ENCODE results near the gene TEX26.

TEX26 gene

GRCh38 chr13:30974350-30974749 lies 41.9 kb downstream of the TEX26 start:
- DNase-seq (ENCODE audit: low read depth in 2 of 2, low spot score in 1 of 2), result no peak

DNA sequence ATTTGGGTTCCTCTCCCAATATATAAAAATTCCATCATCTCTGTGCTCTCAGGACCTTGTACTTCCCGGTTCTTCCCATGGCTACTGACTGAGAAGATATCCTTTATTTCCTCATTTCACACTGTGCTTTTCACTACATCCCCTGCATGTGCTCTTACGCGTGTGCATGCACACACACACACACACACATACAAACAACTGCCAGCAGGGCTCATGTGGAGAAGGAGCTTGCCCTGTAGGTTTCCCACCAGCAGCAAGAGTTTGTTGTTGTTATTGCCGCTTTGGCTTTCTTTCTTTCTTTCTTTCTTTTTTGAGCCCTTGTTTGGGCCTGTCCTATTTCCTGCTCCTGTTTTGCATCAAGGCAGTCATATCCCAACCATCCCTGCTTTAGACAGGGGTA lies 43.6 kb downstream of the TEX26 start:
- no peak for DNase-seq (ENCODE audit: low read depth in 2 of 2, low spot score in 1 of 2)

GRCh38 chr13:30978981-30979956 lies 46.8 kb downstream of the TEX26 start:
- DNase-seq (ENCODE audit: low read depth in 2 of 2, low spot score in 1 of 2), result no peak

DNA sequence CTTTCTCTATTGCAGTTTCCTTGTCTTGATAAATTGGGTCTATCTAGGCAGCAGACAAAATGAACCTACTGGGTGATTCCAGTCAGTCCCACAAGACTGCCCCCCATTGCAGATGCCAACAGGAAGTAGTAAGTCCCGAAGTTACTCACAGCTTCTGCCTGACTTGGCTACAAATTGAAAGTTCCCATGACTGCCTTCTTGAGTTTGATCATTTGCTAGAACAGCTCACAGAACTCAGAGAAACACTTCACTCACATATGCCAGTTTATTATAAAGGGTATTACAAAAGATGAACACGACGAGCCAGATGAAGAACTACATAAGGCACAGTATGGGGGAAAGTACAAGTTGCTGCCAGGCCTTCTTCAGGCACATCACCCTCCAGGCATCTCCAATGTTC lies 50.0 kb downstream of the TEX26 start:
- no peak for DNase-seq (ENCODE audit: low read depth in 2 of 2, low spot score in 1 of 2)

- DNase-seq (ENCODE audit: low read depth in 2 of 2, low spot score in 1 of 2), result no peak
Measured at GRCh38 chr13:30982906-30983305, 50.5 kb downstream of the TEX26 start.

GRCh38 chr13:30983431-30983830 lies 51.0 kb downstream of the TEX26 start:
- no peak for DNase-seq (ENCODE audit: low read depth in 2 of 2, low spot score in 1 of 2)

DNA sequence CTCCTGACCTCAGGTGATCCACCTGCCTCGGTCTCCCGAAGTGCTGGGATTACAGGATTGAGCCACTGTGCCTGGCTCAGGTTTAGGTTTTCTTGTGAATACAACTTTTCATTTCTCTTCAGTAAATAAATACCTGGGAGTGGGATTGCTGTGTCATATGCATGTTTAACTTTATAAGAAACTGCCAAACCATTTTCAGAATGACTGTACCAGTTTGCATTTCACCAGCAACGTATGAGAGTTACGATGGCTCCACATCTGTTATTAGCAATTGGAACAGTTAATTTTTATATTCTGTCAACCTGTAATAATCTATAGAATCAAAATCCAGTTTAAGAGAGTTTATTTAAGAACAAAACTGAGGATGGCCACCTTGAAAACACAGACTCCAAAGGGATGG lies 52.2 kb downstream of the TEX26 start:
- DNase-seq (ENCODE audit: low read depth in 2 of 2, low spot score in 1 of 2), result no peak

GRCh38 chr13:30985637-30986205 lies 53.3 kb downstream of the TEX26 start:
- no peak for DNase-seq (ENCODE audit: low read depth in 2 of 2, low spot score in 1 of 2)

DNA sequence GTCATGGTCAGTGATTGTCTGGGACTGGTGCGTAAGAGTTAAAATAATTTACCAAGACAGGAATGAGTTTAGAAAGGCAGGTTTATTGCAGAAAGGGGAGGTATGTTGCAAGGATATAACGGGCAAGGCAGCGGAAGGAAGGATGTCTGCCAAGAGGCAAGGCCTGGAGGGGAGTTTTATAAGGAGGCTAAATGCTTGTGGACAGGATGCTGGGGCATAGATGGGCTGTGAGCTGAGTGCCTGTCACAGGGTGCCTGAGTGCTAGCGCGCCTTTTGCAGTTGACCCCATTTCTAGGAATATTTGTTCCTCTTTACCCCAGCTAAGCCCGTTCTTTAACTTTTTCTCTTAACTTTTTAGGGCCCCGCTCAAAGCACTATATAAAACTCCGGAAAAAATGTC lies 58.7 kb downstream of the TEX26 start:
- DNase-seq (ENCODE audit: low read depth in 2 of 2, low spot score in 1 of 2), result no peak

GRCh38 chr13:30991922-30992321 lies 59.5 kb downstream of the TEX26 start:
- no peak for DNase-seq (ENCODE audit: low read depth in 2 of 2, low spot score in 1 of 2)

DNA sequence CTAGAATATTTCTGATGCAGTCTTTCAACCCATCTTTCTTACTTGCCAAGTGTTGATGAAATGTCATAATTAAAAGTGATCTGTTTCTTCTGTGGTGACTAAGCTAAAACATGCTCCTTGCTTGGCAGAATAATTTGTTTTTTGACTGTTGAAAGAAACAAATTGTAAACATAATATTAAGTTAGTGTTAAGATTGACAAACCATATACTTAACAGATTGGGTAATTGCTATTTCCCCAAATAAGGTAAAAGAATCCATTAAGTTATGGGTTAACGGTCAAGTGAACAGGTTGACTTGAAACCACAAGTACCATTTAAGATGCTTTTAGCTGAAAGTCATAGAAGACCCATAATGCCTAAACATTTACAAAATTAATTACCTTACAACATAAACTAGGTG lies 62.9 kb downstream of the TEX26 start:
- DNase-seq (ENCODE audit: low read depth in 2 of 2, low spot score in 1 of 2), result no peak

GRCh38 chr13:30997697-30998096 lies 65.2 kb downstream of the TEX26 start:
- no peak for DNase-seq (ENCODE audit: low read depth in 2 of 2, low spot score in 1 of 2)

DNA sequence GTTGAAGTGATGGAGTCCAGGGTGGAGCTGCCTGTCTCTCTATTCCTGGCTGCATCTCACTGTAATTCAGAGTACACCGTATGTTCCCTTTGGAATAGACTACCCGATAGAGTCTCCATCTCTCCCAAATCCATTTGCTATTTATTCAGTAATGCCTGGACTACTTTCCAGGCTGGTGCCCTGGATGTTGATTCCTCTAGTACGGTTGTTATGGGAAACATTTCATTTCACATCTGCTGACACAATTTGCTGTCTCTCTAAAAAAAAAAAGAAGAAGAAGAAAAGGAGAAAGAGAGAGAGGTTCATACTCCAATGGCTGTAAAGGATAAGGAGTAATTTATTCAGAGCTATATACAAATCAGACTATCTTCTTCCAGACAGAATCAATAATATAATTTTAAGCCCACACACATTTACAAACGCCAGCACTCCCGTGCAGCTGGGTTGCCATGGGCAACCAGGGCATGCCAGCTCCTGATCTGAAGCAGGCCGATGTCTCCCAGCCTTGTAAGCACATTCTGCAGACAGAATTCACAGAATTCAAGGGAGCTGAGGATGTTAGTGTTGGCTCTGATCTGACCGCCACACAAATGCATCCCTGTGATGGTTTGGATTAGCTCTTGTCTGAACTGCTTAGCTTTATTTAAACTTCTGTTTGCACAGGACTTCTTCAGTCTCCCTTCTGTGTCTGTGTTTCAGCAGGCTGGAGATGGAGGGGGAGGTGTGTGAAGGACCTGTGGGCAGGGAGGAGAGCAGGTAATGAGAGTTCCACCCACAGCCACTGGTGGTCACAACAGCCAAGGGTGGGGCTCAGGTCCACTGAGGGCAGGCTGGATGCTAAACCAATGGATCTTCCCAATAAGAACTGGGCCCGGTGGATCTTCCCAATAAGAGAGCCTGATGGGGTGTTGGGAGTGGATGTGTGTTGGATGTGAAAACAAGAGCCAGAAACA lies 66.0 kb downstream of the TEX26 start:
- DNase-seq (ENCODE audit: low read depth in 2 of 2, low spot score in 1 of 2), result no peak

GRCh38 chr13:31000889-31001288 lies 68.4 kb downstream of the TEX26 start:
- no peak for DNase-seq (ENCODE audit: low read depth in 2 of 2, low spot score in 1 of 2)

DNA sequence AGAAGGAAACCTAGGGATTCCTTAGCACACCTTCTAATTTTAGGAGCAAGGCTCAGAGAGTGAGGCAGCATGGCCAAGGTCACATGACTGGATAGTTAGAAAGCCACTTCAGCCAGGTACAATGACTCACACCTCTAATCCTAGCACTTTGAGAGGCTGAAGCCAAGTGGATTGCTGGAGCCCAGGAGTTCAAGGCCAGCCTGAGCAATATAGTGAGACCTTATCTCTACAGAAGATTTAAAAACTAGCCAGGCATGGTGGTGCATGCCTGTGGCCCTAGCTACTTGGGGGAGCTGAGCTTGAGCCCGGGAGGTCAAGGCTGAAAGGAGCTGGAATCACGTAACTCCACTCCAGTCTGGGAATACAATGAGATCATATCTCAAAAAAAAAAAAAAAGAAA lies 69.2 kb downstream of the TEX26 start:
- no peak for DNase-seq (ENCODE audit: low read depth in 2 of 2, low spot score in 1 of 2)

- no peak for DNase-seq (ENCODE audit: low read depth in 2 of 2, low spot score in 1 of 2)
Measured at GRCh38 chr13:31005066-31005465, 72.6 kb downstream of the TEX26 start.

DNA sequence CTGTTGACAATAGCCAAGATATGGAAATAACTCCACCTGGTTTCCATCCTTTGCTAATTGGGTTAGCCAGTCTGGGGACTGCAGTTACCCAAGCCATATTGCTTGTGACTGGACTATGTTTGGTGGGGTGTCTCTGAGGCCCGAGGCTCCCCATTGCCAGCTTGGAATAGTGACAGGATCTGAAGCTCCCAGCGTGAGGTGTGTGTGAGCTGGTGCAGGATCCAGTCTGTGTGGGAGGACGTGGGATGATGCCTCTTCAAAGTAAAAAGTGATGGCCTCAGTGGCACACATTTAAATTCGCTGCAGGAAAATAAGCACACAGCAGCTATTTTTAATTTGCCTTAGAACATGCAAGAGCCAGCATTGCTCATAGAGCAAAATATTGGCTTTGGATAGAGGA lies 75.0 kb downstream of the TEX26 start:
- DNase-seq (ENCODE audit: low read depth in 2 of 2, low spot score in 1 of 2), result no peak

- DNase-seq (ENCODE audit: low read depth in 2 of 2, low spot score in 1 of 2), result no peak
Measured at GRCh38 chr13:31008400-31009115, 76.1 kb downstream of the TEX26 start.

GRCh38 chr13:31009166-31009565 lies 76.7 kb downstream of the TEX26 start:
- DNase-seq (ENCODE audit: low read depth in 2 of 2, low spot score in 1 of 2), result no peak

DNA sequence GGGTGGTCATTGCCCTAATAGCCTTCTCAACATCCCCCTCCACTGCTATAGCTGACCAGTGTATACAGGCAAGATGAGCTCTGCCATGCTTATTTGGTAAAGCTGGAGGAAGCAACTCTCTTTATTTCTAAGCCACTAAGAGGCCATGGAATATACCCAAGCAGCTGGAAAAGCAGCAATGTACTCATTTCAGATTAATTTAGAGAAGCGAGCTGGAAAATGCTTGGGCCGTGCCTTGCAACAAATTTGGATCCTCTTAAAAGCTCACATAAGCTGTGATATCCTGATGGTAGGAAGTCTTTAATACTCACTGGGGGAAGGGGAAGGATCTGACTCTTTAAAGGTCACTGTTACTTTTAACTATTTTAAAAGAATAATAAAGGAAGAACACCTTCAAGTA lies 77.8 kb downstream of the TEX26 start:
- DNase-seq (ENCODE audit: low read depth in 2 of 2, low spot score in 1 of 2), result no peak

All from stimulated activated CD8-positive, alpha-beta memory T cell treated with anti-CD3 and anti-CD28 coated beads, Interleukin-4, amount 100 ng/mL, for 1 hour (primary cell).